HepG2 (cell line): ENCODE data around the gene ZNF23. TPM values are rescaled to one million over a fixed set of nuclear protein-coding genes. Genes with fewer than 3 reads are reported as not detected.
A peak's percentile ranks its signal among the peaks of the same experiment; 100 is the strongest.

Source experiments
- GABPB1 ChIP-seq: IDR thresholded peaks from 2 replicates; pipeline ENCODE4 v1.6.1; 2016; ENCODE audit warnings: mild to moderate bottlenecking, missing genetic modification reagents, moderate library complexity, missing compliant biosample characterization
- HMG20A ChIP-seq: IDR thresholded peaks from 2 replicates; pipeline ENCODE4 v1.6.1; 2016; ENCODE audit warnings: borderline replicate concordance
- KAT2B ChIP-seq: fragments of 150-350 bp; IDR thresholded peaks from 2 replicates; pipeline ENCODE4 v1.6.1; 2014; ENCODE audit warnings: low read depth, low read length, borderline replicate concordance
- KDM6A ChIP-seq: IDR thresholded peaks from 2 replicates; pipeline ENCODE4 v1.6.1; 2016; ENCODE audit warnings: low read depth
- KLF15 ChIP-seq: sonication (generic); formaldehyde crosslinking; IDR thresholded peaks from 2 replicates; pipeline ENCODE4 v1.8.1; 2023; ENCODE audit warnings: borderline replicate concordance, mild to moderate bottlenecking, inconsistent platforms, missing genetic modification reagents, mixed read lengths
- MIER3 ChIP-seq: IDR thresholded peaks from 2 replicates; pipeline ENCODE4 v1.6.1; 2016; ENCODE audit warnings: missing compliant biosample characterization, borderline replicate concordance
- MTA1 ChIP-seq: sonication (generic); formaldehyde crosslinking; IDR thresholded peaks from 2 replicates; pipeline ENCODE4 v1.4.0; 2020; ENCODE audit warnings: missing genetic modification reagents, mild to moderate bottlenecking, borderline replicate concordance
- MTF1 ChIP-seq: sonication (generic); formaldehyde crosslinking; IDR thresholded peaks from 2 replicates; pipeline ENCODE4 v1.5.0; 2020; ENCODE audit warnings: missing genetic modification reagents
- PCBP2 ChIP-seq: fragments of 200-400 bp; formaldehyde crosslinking; optimal IDR thresholded peaks from 2 replicates; pipeline ENCODE3; 2018; ENCODE audit warnings: low read length, low read depth; ENCODE audit not compliant: poor library complexity, severe bottlenecking
- PHF20 ChIP-seq: sonication (generic); formaldehyde crosslinking; IDR thresholded peaks from 2 replicates; pipeline ENCODE4 v1.5.0; 2020; ENCODE audit warnings: mild to moderate bottlenecking, missing genetic modification reagents
- ZNF138 ChIP-seq: sonication (generic); formaldehyde crosslinking; IDR thresholded peaks from 2 replicates; pipeline ENCODE4 v1.5.0; 2020; ENCODE audit warnings: mild to moderate bottlenecking, low read depth, missing genetic modification reagents
- ZNF234 ChIP-seq: sonication (generic); formaldehyde crosslinking; conservative IDR thresholded peaks from 2 replicates; pipeline ENCODE4 v1.5.1; 2020; ENCODE audit warnings: mild to moderate bottlenecking, missing genetic modification reagents
- ZNF510 ChIP-seq: sonication (generic); formaldehyde crosslinking; IDR thresholded peaks from 2 replicates; pipeline ENCODE4 v1.4.0; 2020; ENCODE audit warnings: low read depth, mild to moderate bottlenecking, missing genetic modification reagents
- ZNF562 ChIP-seq: sonication (generic); formaldehyde crosslinking; IDR thresholded peaks from 2 replicates; pipeline ENCODE4 v1.8.0; 2022; ENCODE audit warnings: missing genetic modification reagents, borderline replicate concordance
- polyA plus RNA-seq, 8 experiments: library from polyadenylated mRNA; depleted of rRNA in 3 of 8; stranded (reverse) in 7 of 8; unstranded in 1 of 8; fragments of >200 nt; fragmentation: Illumina TruSeq in 4 of 8; extraction: Trizol in 4 of 8; gene quantifications; 2 replicates each; pipeline versions ENCODE4 v1.2.1 to v1.2.3, GENCODE V29; 2011 to 2016; ENCODE audit warnings: low read depth in 4 of 8, missing spikeins in 1 of 8, mixed read lengths in 1 of 8; ENCODE audit not compliant: insufficient read depth in 1 of 8
- total RNA-seq, 5 experiments: library from RNA; depleted of rRNA; stranded (reverse); fragments of >200 nt; fragmentation: Illumina TruSeq; extraction: Trizol; gene quantifications; 2 replicates each; pipeline ENCODE4 v1.2.3, GENCODE V29; 2016; ENCODE audit warnings: low read depth in 1 of 5
- TF ChIP-seq, protein P1 (sequence below): sonication (generic); formaldehyde crosslinking; IDR thresholded peaks from 2 replicates; pipeline ENCODE4 v1.8.1; 2023; ENCODE audit warnings: mild to moderate bottlenecking, inconsistent platforms, moderate library complexity, missing genetic modification reagents, borderline replicate concordance
- TF ChIP-seq, protein P2 (sequence below): sonication (generic); formaldehyde crosslinking; IDR thresholded peaks from 2 replicates; pipeline ENCODE4 v1.8.1; 2023; ENCODE audit warnings: mild to moderate bottlenecking, moderate library complexity, missing genetic modification reagents
- TF ChIP-seq, protein P3 (sequence below): sonication (generic); formaldehyde crosslinking; IDR thresholded peaks from 2 replicates; pipeline ENCODE4 v1.4.0; 2020; ENCODE audit warnings: missing genetic modification reagents
- TF ChIP-seq, protein P4 (sequence below): sonication (generic); formaldehyde crosslinking; IDR thresholded peaks from 2 replicates; pipeline ENCODE4 v1.4.0; 2020; ENCODE audit warnings: missing genetic modification reagents
- TF ChIP-seq, protein P5 (sequence below): sonication (generic); formaldehyde crosslinking; conservative IDR thresholded peaks from 2 replicates; pipeline ENCODE4 v1.4.0; 2020; ENCODE audit warnings: missing genetic modification reagents
- TF ChIP-seq, protein P6 (sequence below): sonication (generic); formaldehyde crosslinking; conservative IDR thresholded peaks from 2 replicates; pipeline ENCODE4 v1.4.0; 2020; ENCODE audit warnings: missing genetic modification reagents

Gene ZNF23
- total and polyA plus RNA-seq, 2 of the 13 experiments (the other 11 are each of a cell fraction or from before 2014, with no cell fraction given), result 8.6 to 12.2 TPM

DNA sequence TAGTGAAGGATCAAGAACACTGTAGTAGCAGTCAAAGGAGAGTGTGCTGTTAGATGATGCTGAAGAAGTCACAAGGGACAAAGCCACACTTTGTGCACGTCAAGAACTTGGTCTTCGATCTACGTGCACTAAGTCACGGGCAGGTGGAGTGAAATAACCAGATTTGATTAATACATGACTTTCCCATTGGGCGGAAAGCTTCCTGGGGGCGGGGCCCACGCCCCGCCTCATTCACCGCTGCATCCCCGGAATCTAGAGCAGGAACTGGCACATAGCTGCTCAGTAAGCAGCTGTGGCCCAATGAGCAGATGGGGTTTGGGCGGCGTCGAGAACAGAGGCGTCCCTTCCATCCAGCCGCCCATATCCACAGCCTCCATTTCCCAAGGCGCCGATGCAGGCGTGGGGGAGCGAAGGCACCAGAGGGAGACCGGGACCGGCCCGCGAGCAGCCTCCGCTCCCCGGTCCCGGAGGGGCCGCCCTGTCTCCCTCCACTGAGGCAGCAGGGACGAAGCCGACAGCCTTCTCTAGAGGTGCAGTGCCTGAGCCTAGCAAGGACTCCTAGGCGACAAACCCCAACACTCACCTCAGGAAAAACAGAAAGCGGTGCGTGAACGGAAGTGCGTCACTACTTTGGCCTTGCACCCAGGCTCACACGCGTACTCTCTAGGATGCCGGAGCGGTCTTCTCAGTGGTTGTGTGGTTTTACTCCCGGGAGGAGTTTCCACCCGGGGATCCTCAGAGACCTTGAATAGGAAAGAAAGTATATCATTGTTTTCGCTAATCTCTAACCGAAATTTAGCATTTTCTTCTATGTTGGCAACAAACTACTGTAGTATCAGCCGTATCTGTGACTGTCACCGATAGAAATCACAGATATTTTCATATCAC, 22.2 kb upstream of the ZNF23 start (continued):
- TF ChIP-seq, protein P1, sequence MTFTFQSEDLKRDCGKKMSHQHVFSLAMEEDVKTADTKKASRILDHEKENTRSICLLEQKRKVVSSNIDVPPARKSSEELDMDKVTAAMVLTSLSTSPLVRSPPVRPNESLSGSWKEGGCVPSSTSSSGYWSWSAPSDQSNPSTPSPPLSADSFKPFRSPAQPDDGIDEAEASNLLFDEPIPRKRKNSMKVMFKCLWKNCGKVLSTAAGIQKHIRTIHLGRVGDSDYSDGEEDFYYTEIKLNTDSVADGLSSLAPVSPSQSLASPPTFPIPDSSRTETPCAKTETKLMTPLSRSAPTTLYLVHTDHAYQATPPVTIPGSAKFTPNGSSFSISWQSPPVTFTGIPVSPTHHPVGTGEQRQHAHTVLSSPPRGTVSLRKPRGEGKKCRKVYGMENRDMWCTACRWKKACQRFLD (CRISPR knock-in tag), result peak; percentile 86; the same call in 1 of the 2 replicates
- TF ChIP-seq ZNF510 (CRISPR knock-in tag), result no peak; the same call in 1 of the 2 replicates
- no peak for TF ChIP-seq ZNF234
- TF ChIP-seq, protein P2, sequence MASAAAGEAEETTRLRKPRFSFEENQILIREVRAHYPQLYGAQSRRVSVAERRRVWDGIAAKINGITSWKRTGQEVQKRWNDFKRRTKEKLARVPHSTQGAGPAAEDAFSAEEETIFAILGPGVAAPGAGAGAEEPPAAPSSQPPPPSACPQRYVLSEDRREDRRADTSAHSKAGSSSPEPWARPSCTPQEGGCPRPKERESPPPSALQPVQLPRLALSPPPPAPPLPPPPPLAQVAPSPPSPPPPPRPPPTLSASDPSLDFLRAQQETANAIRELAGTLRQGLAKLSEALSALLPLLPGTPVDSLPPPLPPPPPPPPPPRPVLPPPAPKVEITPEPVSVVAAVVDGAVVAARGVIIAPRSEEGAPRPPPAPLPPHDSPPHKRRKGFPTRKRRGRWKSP (CRISPR knock-in tag), result no peak
- TF ChIP-seq, protein P3, sequence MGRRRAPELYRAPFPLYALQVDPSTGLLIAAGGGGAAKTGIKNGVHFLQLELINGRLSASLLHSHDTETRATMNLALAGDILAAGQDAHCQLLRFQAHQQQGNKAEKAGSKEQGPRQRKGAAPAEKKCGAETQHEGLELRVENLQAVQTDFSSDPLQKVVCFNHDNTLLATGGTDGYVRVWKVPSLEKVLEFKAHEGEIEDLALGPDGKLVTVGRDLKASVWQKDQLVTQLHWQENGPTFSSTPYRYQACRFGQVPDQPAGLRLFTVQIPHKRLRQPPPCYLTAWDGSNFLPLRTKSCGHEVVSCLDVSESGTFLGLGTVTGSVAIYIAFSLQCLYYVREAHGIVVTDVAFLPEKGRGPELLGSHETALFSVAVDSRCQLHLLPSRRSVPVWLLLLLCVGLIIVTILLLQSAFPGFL (CRISPR knock-in tag), result no peak
- TF ChIP-seq PHF20 (CRISPR knock-in tag), result peak; percentile 98
- TF ChIP-seq PCBP2, result no peak
- TF ChIP-seq, protein P4, sequence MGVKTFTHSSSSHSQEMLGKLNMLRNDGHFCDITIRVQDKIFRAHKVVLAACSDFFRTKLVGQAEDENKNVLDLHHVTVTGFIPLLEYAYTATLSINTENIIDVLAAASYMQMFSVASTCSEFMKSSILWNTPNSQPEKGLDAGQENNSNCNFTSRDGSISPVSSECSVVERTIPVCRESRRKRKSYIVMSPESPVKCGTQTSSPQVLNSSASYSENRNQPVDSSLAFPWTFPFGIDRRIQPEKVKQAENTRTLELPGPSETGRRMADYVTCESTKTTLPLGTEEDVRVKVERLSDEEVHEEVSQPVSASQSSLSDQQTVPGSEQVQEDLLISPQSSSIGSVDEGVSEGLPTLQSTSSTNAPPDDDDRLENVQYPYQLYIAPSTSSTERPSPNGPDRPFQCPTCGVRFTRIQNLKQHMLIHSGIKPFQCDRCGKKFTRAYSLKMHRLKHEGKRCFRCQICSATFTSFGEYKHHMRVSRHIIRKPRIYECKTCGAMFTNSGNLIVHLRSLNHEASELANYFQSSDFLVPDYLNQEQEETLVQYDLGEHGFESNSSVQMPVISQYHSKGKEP (CRISPR knock-in tag), result 0 out of 2 replicates have a peak, but pooled peaks have one; percentile 27
- TF ChIP-seq, protein P5, sequence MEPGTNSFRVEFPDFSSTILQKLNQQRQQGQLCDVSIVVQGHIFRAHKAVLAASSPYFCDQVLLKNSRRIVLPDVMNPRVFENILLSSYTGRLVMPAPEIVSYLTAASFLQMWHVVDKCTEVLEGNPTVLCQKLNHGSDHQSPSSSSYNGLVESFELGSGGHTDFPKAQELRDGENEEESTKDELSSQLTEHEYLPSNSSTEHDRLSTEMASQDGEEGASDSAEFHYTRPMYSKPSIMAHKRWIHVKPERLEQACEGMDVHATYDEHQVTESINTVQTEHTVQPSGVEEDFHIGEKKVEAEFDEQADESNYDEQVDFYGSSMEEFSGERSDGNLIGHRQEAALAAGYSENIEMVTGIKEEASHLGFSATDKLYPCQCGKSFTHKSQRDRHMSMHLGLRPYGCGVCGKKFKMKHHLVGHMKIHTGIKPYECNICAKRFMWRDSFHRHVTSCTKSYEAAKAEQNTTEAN (CRISPR knock-in tag), result no peak
- TF ChIP-seq GABPB1, result peak; percentile 99
- peak; percentile 64; the same call in 1 of the 2 replicates for TF ChIP-seq MTA1 (CRISPR knock-in tag)
- no peak; the same call in 1 of the 2 replicates for TF ChIP-seq HMG20A (CRISPR knock-in tag)
- no peak for TF ChIP-seq KAT2B
- TF ChIP-seq MIER3 (CRISPR knock-in tag), result no peak
- no peak for TF ChIP-seq ZNF138 (CRISPR knock-in tag)
- TF ChIP-seq MTF1 (CRISPR knock-in tag), result no peak
- TF ChIP-seq, protein P6, sequence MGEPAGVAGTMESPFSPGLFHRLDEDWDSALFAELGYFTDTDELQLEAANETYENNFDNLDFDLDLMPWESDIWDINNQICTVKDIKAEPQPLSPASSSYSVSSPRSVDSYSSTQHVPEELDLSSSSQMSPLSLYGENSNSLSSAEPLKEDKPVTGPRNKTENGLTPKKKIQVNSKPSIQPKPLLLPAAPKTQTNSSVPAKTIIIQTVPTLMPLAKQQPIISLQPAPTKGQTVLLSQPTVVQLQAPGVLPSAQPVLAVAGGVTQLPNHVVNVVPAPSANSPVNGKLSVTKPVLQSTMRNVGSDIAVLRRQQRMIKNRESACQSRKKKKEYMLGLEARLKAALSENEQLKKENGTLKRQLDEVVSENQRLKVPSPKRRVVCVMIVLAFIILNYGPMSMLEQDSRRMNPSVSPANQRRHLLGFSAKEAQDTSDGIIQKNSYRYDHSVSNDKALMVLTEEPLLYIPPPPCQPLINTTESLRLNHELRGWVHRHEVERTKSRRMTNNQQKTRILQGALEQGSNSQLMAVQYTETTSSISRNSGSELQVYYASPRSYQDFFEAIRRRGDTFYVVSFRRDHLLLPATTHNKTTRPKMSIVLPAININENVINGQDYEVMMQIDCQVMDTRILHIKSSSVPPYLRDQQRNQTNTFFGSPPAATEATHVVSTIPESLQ (CRISPR knock-in tag), result no peak
- no peak for TF ChIP-seq ZNF562 (CRISPR knock-in tag)
- TF ChIP-seq KLF15 (CRISPR knock-in tag), result no peak
- TF ChIP-seq KDM6A (CRISPR knock-in tag), result no peak
